KMS-11 (cell line): ENCODE results near the gene JRKL.
A peak's percentile ranks its signal among the peaks of the same experiment; 100 is the strongest.

Source experiments
- H2AFZ ChIP-seq: fragments of 200-600 bp; sonication (generic); 2 replicates; pipeline ENCODE4 v1.6.1; 2016; ENCODE audit warnings: antibody characterized with exemption, mixed run types, low read depth
- H3K27ac ChIP-seq: fragments of 200-600 bp; sonication (generic); 2 replicates; pipeline ENCODE4 v1.6.1; 2016; ENCODE audit warnings: mild to moderate bottlenecking, mixed run types
- H3K27me3 ChIP-seq: fragments of 200-600 bp; sonication (generic); 2 replicates; pipeline ENCODE4 v1.6.1; 2017; ENCODE audit warnings: mild to moderate bottlenecking, low read depth, mixed run types, moderate library complexity; ENCODE audit not compliant: insufficient read depth
- H3K36me3 ChIP-seq: fragments of 200-600 bp; sonication (generic); 2 replicates; pipeline ENCODE4 v1.6.1; 2017; ENCODE audit warnings: mild to moderate bottlenecking, mixed run types; ENCODE audit not compliant: insufficient read depth
- H3K4me1 ChIP-seq: fragments of 200-600 bp; sonication (generic); 2 replicates; pipeline ENCODE4 v1.6.1; 2016; ENCODE audit warnings: mild to moderate bottlenecking, low read depth, mixed run types; ENCODE audit not compliant: poor library complexity, severe bottlenecking
- H3K4me2 ChIP-seq: fragments of 200-600 bp; sonication (generic); 2 replicates; pipeline ENCODE4 v1.7.0; 2016; ENCODE audit warnings: mild to moderate bottlenecking, mixed run types
- H3K4me3 ChIP-seq: fragments of 200-600 bp; sonication (generic); IDR thresholded peaks from 2 replicates; pipeline ENCODE4 v1.6.1; 2017; ENCODE audit warnings: low read depth, low read length, mixed read lengths; ENCODE audit not compliant: insufficient read depth
- H3K79me2 ChIP-seq: fragments of 200-600 bp; sonication (generic); 2 replicates; pipeline ENCODE4 v1.6.1; 2016; ENCODE audit warnings: low read depth, mixed run types; ENCODE audit not compliant: insufficient read depth
- H3K9ac ChIP-seq: fragments of 200-600 bp; sonication (generic); 2 replicates; pipeline ENCODE4 v1.6.1; 2016; ENCODE audit warnings: mild to moderate bottlenecking, mixed run types
- H4K20me1 ChIP-seq: fragments of 200-600 bp; sonication (generic); 2 replicates; pipeline ENCODE4 v1.6.1; 2016; ENCODE audit warnings: mild to moderate bottlenecking, mixed run types; ENCODE audit not compliant: insufficient read depth
- CTCF ChIP-seq: fragments of 200-600 bp; sonication (generic); conservative IDR thresholded peaks from 2 replicates; pipeline ENCODE4 v1.6.1; 2017; ENCODE audit warnings: low read depth, mild to moderate bottlenecking, antibody characterized with exemption, low read length, moderate library complexity, mixed read lengths

The JRKL gene

DNA sequence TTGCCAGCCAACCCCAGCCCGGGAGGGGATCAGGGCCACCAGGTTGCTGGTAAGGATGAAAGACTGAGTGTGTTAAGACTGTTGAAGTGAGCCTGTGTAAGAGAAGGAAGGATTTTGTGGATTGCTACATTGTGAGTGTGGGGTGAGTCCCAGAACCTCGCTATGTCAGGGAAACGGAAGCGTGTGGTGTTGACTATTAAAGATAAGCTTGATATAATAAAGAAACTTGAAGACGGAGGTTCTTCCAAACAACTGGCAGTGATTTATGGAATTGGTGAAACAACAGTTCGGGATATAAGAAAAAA, 627 bp downstream of the JRKL start:
- H3K9ac ChIP-seq = peak overlapping the region; percentile 53; the same call in 1 of the 2 replicates
- H3K4me1 ChIP-seq = peaks cover 4% of the 10 kb centered on the region
- H3K4me3 ChIP-seq = no peak overlapping the region
- no peaks in the 10 kb centered on the region for H4K20me1 ChIP-seq
- no peak for TF ChIP-seq CTCF
- H3K27ac ChIP-seq = no peak overlapping the region
- H2AFZ ChIP-seq = peak overlapping the region; percentile 85
- H3K4me2 ChIP-seq = peak overlapping the region; percentile 58
- H3K36me3 ChIP-seq = no peaks in the 10 kb centered on the region
- no peaks in the 10 kb centered on the region for H3K79me2 ChIP-seq
- H3K27me3 ChIP-seq = no peaks in the 10 kb centered on the region

GRCh38 chr11:96391698-96392307, 2.0 kb downstream of the JRKL start:
- no peak overlapping the region for H3K27ac ChIP-seq
- no peaks in the 10 kb centered on the region for H3K27me3 ChIP-seq
- H4K20me1 ChIP-seq = no peaks in the 10 kb centered on the region
- H3K4me3 ChIP-seq = no peak overlapping the region
- H3K79me2 ChIP-seq = no peaks in the 10 kb centered on the region
- H3K4me2 ChIP-seq = no peak overlapping the region
- no peaks in the 10 kb centered on the region for H3K36me3 ChIP-seq
- TF ChIP-seq CTCF = no peak
- no peak overlapping the region for H2AFZ ChIP-seq
- peaks cover 4% of the 10 kb centered on the region for H3K4me1 ChIP-seq
- H3K9ac ChIP-seq = no peak overlapping the region

- no peaks in the 10 kb centered on the region for H3K79me2 ChIP-seq
- peak; percentile 53 for TF ChIP-seq CTCF
- H3K9ac ChIP-seq = no peak overlapping the region
- no peaks in the 10 kb centered on the region for H3K27me3 ChIP-seq
- H3K36me3 ChIP-seq = no peaks in the 10 kb centered on the region
- H3K4me3 ChIP-seq = no peak overlapping the region
- H3K4me2 ChIP-seq = no peak overlapping the region
- H3K4me1 ChIP-seq = peaks cover 4% of the 10 kb centered on the region
- H2AFZ ChIP-seq = no peak overlapping the region
- no peak overlapping the region for H3K27ac ChIP-seq
- no peaks in the 10 kb centered on the region for H4K20me1 ChIP-seq
Observed at GRCh38 chr11:96393753-96394348, 4.0 kb downstream of the JRKL start.

DNA sequence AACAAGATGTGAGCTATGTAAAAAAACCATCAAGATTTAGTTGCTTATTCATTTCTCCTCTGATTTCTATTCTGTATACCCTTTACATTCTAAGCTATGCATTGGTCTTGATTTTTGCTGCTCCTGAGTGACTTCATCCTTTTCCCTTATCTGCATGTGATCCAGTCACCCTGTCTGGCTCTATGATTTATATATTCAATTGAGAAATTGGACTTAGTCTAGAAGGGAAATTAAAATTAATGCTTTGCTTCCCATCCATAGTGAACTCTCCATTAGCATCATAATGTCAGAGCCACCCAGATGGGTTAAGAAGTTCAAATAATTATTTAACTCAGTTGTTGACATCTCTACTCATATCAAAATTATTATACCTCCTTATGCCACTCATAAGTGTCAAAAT, 5.0 kb downstream of the JRKL start:
- Histone ChIP-seq H3K9ac (no peak overlapping the region), H3K27ac (no peak overlapping the region), H4K20me1 (no peaks in the 10 kb centered on the region), H2AFZ (no peak overlapping the region), H3K36me3 (no peaks in the 10 kb centered on the region), H3K79me2 (no peaks in the 10 kb centered on the region), H3K4me1 (peaks cover 4% of the 10 kb centered on the region), H3K4me3 (no peak overlapping the region), H3K4me2 (no peak overlapping the region), H3K27me3 (no peaks in the 10 kb centered on the region)
- TF ChIP-seq CTCF = no peak
